Fibroblast of skin of left quadriceps (primary cell): Measurements from ENCODE around the gene ASB9.
"Not testable (repeated sequence)": the region's sequence is repeated elsewhere in the genome, so short reads cannot be mapped to it uniquely, and the experiment has no call there.

Experiments
- DNase-seq, 2 experiments: peaks; one replicate each; pipeline ENCODE4 v3.0.0-alpha.2; 2013; ENCODE audit warnings: low read depth in 2 of 2

ASB9 gene

DNA sequence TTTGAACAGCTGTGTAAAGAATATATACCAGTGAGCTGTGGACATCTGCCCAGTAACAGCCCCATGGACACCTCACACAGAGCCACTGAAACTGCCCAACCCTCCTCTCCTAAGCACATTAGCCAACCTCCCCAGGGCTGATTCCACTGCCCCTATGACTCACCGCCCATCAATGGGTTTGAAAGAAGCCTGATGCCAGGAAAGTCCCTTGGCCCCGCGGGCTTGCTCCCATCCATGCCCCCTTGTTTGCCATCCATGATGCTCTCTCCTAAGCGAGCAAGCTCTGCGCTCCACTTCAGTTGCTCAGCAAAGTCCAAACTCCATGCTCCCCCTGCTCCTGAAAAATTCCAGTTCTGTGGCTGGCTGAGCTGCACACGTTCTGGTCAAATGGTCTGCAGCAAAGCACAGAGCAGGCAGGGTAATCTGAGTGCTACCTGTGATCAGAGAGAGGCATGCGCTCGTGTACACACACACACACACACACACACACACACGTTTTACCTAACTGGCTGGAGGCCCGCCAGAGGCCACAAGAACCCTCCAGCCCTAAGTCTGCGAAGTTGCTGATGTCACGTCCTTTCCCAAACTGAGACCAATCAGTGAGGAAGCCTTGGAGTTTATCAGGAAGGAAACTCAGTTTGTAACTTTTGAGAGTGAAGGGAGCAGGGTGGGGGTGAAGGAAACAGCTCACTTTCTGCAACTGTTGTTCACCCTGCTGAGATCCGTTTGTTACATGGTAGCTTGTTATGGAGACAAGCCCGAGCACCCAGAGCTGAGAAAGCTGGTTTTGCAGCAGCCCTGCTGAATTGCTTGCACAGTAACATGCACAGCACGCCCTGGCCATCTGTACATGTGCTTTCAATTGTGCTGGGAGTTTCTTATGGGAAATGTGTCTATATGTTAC lies at the start of gene ASB9:
Gene ASB9, minus strand, starts transcription at position 466 of the 904 bp plus-strand sequence. Its CDS starts 209 bp downstream, at position 257.
- DNase-seq: peak; percentile 27 to 33

DNA sequence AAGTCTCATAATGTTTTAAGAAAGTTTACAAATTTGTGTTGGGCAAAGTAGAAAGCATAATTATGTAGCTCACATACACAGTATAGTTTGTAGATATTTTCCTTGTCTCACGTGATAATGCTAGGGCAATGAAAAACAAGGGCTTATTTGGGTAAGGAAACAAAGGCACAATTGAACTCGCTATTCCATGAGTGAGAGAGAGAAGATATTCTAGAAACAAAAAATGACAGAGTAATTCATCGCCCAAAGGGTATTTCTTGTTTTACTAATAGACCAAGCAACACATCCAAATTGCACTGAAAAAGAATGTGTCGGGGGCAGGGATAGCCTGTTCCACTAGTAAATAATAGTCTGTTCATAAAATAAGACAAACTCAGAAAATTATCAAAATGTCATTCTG lies 49.2 kb upstream of the ASB9 start:
- no peak for DNase-seq

DNA sequence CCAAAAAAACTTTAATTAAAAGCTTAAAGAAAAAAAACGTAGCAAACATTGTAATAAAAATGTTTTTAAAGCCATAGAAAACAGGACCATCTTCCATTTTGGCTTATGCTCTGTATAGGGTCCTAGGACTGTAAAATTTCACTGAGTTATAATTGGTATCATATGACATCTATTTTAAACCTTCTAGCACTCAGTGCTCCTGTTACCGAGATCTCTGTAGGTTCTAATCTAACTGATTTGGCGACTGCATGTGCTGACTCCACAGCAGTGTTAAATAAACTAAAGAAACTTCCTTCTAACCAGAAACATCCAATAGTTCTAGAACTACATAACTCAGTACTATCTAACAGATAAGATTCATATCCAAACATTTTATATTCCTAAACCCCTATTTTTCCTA lies 45.6 kb upstream of the ASB9 start, which contains the start of gene ASB11:
Gene ASB11, minus strand, starts transcription at position 132 of the 400 bp plus-strand sequence. Its CDS starts 35 bp downstream, at position 97.
- DNase-seq: no peak

DNA sequence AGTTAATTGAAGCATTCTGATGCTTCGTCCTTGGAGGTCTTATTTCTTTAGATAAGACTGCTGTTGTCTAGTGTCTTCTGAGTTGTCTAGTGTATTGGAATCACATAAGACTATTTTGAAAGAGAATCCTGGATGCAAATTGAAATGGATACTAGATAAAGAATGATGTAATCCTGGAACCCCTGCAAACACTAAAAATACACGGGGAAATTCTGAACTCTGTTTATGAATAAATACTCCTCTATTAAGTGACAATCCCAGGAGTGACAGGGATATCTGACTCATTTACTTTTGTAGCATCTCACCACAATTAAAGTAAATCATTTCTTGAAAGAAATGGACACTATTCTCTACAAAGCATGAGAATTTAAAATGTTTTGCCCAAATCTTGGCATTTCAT lies 44.6 kb upstream of the ASB9 start:
- DNase-seq: no peak

GRCh38 chrX:15311119-15311518 lies 41.2 kb upstream of the ASB9 start:
- DNase-seq: no peak

- peak in 1 of 2 experiments; percentile 5 for DNase-seq
These were observed 40.2 kb upstream of the ASB9 start for GRCh38 chrX:15310117-15310516.

- DNase-seq: not testable (repeated sequence)
These were observed 36.0 kb upstream of the ASB9 start for GRCh38 chrX:15305899-15306298.

GRCh38 chrX:15301924-15302323 lies 32.0 kb upstream of the ASB9 start:
- no peak for DNase-seq

DNA sequence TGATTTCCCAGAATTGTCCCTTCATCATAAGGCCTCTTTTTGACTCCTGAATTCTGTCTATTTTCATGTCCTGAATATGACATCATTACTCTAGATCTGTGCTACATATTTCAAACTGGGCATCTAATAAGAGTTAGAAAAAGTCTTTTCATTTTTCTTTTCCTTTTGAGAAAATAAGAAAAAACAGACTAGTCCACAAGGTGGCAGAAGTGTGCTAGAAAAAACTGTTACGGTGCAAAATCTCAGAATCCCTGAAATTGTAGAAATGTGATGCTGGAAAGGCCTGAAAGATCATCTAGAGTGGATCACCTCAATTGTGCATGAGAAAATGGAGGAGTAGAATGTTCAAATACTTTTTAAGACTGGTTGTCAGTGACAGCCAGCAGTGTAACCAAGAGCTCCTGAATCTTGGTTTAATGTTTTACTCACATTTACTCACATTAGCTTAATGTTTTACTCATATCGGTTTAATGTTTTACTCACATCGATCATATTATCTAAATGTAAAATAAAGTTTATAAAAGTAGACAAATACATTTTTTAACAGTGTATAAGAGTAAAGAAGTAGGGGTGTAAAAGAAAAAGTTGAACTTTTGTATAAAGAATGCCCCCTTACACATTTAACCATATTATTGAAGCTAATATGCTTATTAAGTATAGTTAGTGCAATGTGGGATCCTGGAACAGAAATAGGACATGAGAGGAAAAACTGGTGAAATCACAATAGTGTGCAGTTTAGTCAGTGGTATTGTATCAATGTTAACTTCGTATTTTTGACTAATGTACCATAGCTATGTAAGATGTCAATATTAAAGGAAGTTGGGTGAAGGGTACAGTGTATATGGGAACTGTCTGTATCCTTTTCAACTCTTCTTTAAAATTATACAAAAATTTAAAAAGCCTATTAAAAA lies 30.3 kb upstream of the ASB9 start:
- DNase-seq: no peak

- no peak for DNase-seq
These were observed 28.9 kb upstream of the ASB9 start for GRCh38 chrX:15298780-15299179.

DNA sequence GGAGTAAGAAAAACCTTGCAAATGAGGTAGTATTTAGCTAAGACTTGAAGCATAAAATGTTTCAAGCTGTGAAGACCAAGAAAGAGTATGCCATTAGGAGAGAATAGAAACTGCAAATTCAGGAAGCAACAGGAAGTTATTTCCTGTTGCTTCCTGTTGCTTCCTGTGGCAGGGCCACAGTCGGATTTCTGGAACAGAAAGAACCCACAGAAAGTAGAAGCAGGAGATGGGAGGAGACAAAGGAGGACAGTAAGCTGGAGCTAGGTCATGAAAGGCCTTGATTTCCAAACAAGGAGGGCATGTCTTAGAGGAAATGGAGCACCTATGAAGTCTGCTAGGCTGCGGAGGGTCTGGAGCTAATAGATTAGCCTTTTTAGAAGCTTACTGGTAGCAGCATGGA lies 28.3 kb upstream of the ASB9 start:
- no peak for DNase-seq

DNA sequence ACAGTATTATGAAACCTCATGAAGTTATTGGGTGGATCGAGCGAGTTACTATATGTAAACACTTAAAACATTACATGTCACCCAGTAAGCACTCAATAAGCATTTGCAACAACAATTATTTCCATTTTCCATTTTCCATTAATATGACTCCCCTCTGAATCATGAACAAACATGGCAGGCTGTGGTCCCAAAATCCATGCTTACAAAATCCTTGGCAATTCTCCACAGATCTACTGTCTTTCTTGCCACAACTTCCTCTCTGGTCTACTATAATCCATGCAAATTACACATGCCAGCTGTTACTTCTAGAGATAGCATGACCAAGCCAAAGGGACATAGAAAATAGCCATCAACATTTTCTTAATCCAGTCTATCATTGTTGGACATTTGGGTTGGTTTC lies 23.6 kb upstream of the ASB9 start:
- DNase-seq: no peak

- DNase-seq: no peak
These were observed 23.0 kb upstream of the ASB9 start for GRCh38 chrX:15292861-15293260.

DNA sequence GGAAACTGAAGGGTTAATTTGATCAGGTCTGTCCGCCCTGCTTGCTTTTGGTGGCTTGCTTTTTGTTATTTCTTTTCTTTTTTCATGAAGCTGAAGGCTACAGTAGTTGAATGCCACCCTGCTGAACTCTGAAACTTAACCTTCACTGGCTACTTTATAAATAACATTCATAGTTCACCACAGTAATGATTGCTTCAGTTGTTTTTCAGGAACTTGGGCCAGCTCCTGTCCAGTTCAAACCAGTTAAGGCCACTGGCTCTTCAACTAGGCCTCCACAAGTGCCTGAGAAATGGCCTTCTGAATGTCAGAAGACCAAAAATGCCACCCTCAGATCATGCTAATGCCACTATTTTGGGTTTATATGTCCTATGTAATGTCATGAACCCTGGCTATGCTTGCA lies 7.7 kb upstream of the ASB9 start:
- no peak for DNase-seq

- DNase-seq: no peak
These were observed 5.1 kb upstream of the ASB9 start for GRCh38 chrX:15274946-15275345.

- DNase-seq: not testable (repeated sequence)
These were observed 3.4 kb upstream of the ASB9 start for GRCh38 chrX:15273275-15273674.

DNA sequence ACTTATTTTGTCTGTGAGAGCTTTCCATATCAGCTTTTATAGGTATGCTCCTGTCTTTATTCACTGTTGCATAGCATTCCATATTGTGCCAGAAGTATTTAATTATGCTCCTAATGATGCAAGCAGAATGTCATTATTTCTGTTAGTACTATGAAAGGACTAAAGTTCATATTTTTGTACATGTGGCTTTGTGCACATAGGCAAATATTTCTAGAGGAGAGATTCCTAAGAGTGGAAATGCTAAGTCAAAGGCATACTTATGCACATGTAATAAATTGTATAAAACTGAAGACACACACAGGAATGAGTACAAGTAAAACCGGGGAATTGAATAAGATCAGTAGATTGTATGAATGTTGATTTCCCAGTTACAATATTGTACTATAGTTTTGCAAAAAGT lies 1.9 kb upstream of the ASB9 start:
- no peak for DNase-seq

DNA sequence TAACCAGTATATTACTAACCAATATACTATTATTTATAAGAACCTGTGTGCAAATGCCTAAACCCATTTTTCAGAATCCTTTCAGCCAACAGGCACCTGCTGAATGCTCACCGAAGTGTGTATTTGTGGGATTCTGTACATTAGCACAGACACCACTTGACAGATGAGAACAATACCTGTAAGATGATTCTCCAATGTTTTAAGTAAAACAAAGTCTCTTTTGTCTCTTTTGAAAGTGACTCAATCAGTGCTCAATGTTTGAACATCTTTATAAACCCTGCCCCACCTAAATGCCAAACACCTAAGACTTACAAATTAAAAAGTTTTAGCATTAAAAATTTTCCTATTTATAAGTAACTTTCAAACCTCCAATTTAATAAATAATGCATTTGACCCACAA lies 763 bp downstream of the ASB9 start:
- DNase-seq: no peak

GRCh38 chrX:15254852-15255251 lies 15.0 kb downstream of the ASB9 start:
- no peak for DNase-seq

- no peak for DNase-seq
These were observed 24.0 kb downstream of the ASB9 start for GRCh38 chrX:15245896-15246295.

DNA sequence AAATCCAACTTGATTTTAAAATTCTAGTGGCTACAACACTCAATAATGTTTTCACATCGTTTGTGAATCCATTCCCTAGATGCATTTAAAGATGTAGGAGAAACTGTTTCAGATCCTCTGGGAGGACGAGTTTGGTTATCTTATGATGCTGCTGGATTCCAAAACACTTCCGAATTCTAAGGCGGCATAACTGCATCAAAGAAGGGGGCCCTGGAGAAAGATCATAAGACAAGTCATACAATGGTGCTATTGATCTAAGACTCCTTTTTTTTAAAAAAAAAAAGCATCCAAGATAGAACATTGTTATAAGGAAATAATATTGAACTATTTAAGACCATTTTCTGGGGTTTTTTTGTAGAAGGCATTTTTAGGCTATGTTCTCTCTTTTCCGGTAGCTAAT lies 25.5 kb downstream of the ASB9 start:
- no peak for DNase-seq

DNA sequence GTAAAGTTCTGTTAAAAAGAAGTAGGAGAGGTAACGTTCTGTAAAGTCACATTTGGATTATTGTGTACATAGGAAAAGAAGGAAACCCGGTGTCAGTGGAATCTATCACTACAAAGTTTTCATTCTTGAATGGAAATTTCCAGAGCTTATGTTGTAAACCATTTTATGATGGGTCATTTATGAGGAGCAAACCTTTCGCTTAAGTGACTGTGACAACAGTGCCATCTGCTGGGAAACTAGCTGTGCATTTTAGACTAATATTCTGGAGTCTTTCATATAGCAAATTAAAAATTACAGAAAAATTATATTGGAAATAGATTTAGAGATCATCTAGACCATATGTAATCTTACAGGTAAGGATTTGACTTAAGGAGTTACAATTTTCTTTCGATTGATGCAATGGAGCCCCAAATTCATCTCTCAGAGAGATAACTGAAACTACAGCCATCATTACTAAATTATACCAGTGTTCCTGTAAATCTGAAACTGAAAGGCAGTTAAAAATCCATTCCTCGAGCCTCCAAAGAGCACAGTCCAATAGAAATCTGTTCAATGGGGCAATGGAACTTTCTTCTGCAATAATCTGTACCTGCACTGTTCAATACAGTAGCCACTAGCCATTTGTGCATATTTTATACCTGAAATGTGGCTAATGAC lies 26.9 kb downstream of the ASB9 start:
- DNase-seq: peak; percentile 20 to 22
